A549 (cell line): ENCODE data around the gene TUBB1. TPM values are rescaled to one million over a fixed set of nuclear protein-coding genes. Genes with fewer than 3 reads are reported as not detected.

Experiments used
- ATAC-seq, 2 experiments: fragments of 200-7000 bp in 1 of 2; fragments of >200 bp in 1 of 2; cut with Nextera tagmentation in 1 of 2; cut with Tn5 transposase in 1 of 2; 3 replicates each; pipeline versions ENCODE4 v1.8.0 to v1.9.1; 2018 to 2020; ENCODE audit warnings: mild to moderate bottlenecking in 1 of 2, moderate library complexity in 1 of 2
- CTCF ChIA-PET: fragments of 300-600 bp; sonication (Branson Sonifier 250); formaldehyde crosslinking; extraction: SDS; loops from one replicate; lab custom pipeline; 2021; ENCODE audit warnings: antibody characterized with exemption, inconsistent platforms; lab: Yijun Ruan, JAX
- POLR2A ChIA-PET: fragments of 350-600 bp; formaldehyde crosslinking; extraction: SDS; loops from one replicate; lab custom pipeline; 2021; ENCODE audit warnings: antibody characterized with exemption, inconsistent platforms; lab: Yijun Ruan, JAX
- DNase-seq, 2 experiments: peaks; one replicate each; pipeline versions ENCODE4 v3.0.0 to v3.0.0-alpha.2; 2011 to 2016; ENCODE audit warnings: low read depth in 1 of 2, low spot score in 1 of 2
- FAIRE-seq: peaks from 2 replicates; lab custom pipeline; 2011; peaks lifted over from hg19 to GRCh38; lab: Jason Lieb, UNC
- H3K27ac ChIP-seq, 2 experiments: fragments of >200 bp; sonication (Bioruptor Twin); formaldehyde crosslinking; 3 replicates each; pipeline ENCODE4 v1.5.1; 2016 to 2017
- H3K4me1 ChIP-seq: fragments of >200 bp; sonication (Bioruptor Twin); formaldehyde crosslinking; 3 replicates; pipeline ENCODE4 v1.6.1; 2016
- H3K4me2 ChIP-seq: fragments of >200 bp; sonication (Bioruptor Twin); formaldehyde crosslinking; 3 replicates; pipeline ENCODE4 v1.6.1; 2016
- H3K4me3 ChIP-seq: fragments of >200 bp; sonication (Bioruptor Twin); formaldehyde crosslinking; 3 replicates; pipeline ENCODE4 v1.5.1; 2016
- H3K9me3 ChIP-seq: fragments of >200 bp; sonication (Bioruptor Twin); formaldehyde crosslinking; 3 replicates; pipeline ENCODE4 v1.6.1; 2016
- CBX2 ChIP-seq: fragments of 200-600 bp; sonication (generic); IDR thresholded peaks from 2 replicates; pipeline ENCODE4 v1.6.1; 2016; ENCODE audit warnings: low read depth, mild to moderate bottlenecking, borderline replicate concordance
- ELK1 ChIP-seq: fragments of 150-350 bp; IDR thresholded peaks from 2 replicates; pipeline ENCODE4 v1.6.1; 2014; ENCODE audit warnings: low read depth, mild to moderate bottlenecking, low read length
- FOSB ChIP-seq: fragments of 250-450 bp; sonication (Bioruptor Pico); IDR thresholded peaks from 2 replicates; pipeline ENCODE4 v1.5.0; 2020; ENCODE audit warnings: mild to moderate bottlenecking, moderate library complexity
- HDAC2 ChIP-seq: fragments of 200-600 bp; sonication (generic); IDR thresholded peaks from 2 replicates; pipeline ENCODE4 v1.6.1; 2016
- HMGXB4 ChIP-seq: fragments of 250-450 bp; sonication (Bioruptor Pico); IDR thresholded peaks from 2 replicates; pipeline ENCODE4 v1.5.0; 2021; ENCODE audit warnings: mild to moderate bottlenecking, moderate library complexity, borderline replicate concordance
- HOXA7 ChIP-seq: fragments of 250-450 bp; sonication (Bioruptor Pico); IDR thresholded peaks from 2 replicates; pipeline ENCODE4 v1.5.0; 2020; ENCODE audit warnings: mild to moderate bottlenecking, moderate library complexity
- NFE2L2 ChIP-seq: fragments of 150-350 bp; conservative IDR thresholded peaks from 2 replicates; pipeline ENCODE4 v1.6.1; 2014; ENCODE audit warnings: low read length
- NPAS2 ChIP-seq: fragments of 250-450 bp; sonication (Bioruptor Pico); IDR thresholded peaks from 2 replicates; pipeline ENCODE4 v1.8.0; 2022; ENCODE audit warnings: mild to moderate bottlenecking, moderate library complexity, borderline replicate concordance
- PHF8 ChIP-seq: fragments of 200-600 bp; sonication (generic); IDR thresholded peaks from 2 replicates; pipeline ENCODE4 v1.6.1; 2016; ENCODE audit warnings: low read depth, mild to moderate bottlenecking, antibody characterized with exemption, moderate library complexity, borderline replicate concordance
- POLR2AphosphoS2 ChIP-seq: conservative IDR thresholded peaks from 2 replicates; pipeline ENCODE4 v1.6.1; 2012; ENCODE audit warnings: low read length, improper control_type of control experiment, inconsistent platforms
- RCOR1 ChIP-seq: fragments of 150-350 bp; IDR thresholded peaks from 2 replicates; pipeline ENCODE4 v1.6.1; 2014; ENCODE audit warnings: antibody characterized with exemption, low read length, low read depth
- RFX5 ChIP-seq: fragments of 450-650 bp; IDR thresholded peaks from 2 replicates; pipeline ENCODE4 v1.7.1; 2014; ENCODE audit warnings: antibody characterized with exemption, mild to moderate bottlenecking, moderate library complexity
- RNF2 ChIP-seq: fragments of 200-600 bp; sonication (generic); IDR thresholded peaks from 2 replicates; pipeline ENCODE4 v1.6.1; 2016; ENCODE audit warnings: low read depth, mild to moderate bottlenecking, antibody characterized with exemption, moderate library complexity, borderline replicate concordance
- TP53 ChIP-seq: fragments of 250-450 bp; sonication (Bioruptor Pico); IDR thresholded peaks from 2 replicates; pipeline ENCODE4 v1.5.0; 2021; ENCODE audit warnings: mild to moderate bottlenecking, moderate library complexity
- ZFP36 ChIP-seq: fragments of 450-650 bp; IDR thresholded peaks from 2 replicates; pipeline ENCODE4 v1.6.1; 2014; ENCODE audit warnings: borderline replicate concordance; ENCODE audit not compliant: partially characterized antibody
- ZNF302 ChIP-seq: fragments of 250-450 bp; sonication (Bioruptor Pico); IDR thresholded peaks from 2 replicates; pipeline ENCODE4 v1.9.0; 2021; ENCODE audit warnings: inconsistent platforms, mild to moderate bottlenecking, moderate library complexity
- ZSCAN20 ChIP-seq: fragments of 250-450 bp; sonication (Bioruptor Pico); IDR thresholded peaks from 2 replicates; pipeline ENCODE4 v1.8.0; 2022; ENCODE audit warnings: mild to moderate bottlenecking, moderate library complexity
- WGBS: methylation state at CpG from one replicate; pipeline ENCODE4 v1.1.6; 2017; ENCODE audit errors: missing lambda C conversion rate; 5-methylcytosine and 5-hydroxymethylcytosine counted together
- polyA plus RNA-seq, 4 experiments: library from polyadenylated mRNA; depleted of rRNA in 3 of 4; stranded (reverse); fragments of >200 nt; fragmentation: RNase III in 1 of 4; extraction: RNeasy Plus Mini Kit Qiagen cat#74134 plus additional on column Dnase treatment in 1 of 4; gene quantifications; 2 replicates in 3 of 4; 3 replicates in 1 of 4; pipeline ENCODE4 v1.2.3, GENCODE V29; 2011 to 2017

The TUBB1 gene
- polyA plus RNA-seq, 2 of the 4 experiments (the other 2 are of a cell fraction), result 0.03 TPM; not detected in 1

- WGBS, result 72% methylated on average over 3 of the region's 4 CpGs
- no peak overlapping the region for H3K27ac ChIP-seq
- DNase-seq (no peak), ATAC-seq (no peak), FAIRE-seq (no peak)
- no peak overlapping the region for H3K4me2 ChIP-seq
- H3K4me1 ChIP-seq, result peaks cover 21% of the 10 kb centered on the region
- TF ChIP-seq ZNF302 (CRISPR knock-in tag) (no peak), NPAS2 (CRISPR knock-in tag) (no peak), FOSB (CRISPR knock-in tag) (no peak), RNF2 (no peak), HMGXB4 (CRISPR knock-in tag) (no peak)
- no peaks in the 10 kb centered on the region for H3K9me3 ChIP-seq
- no peak overlapping the region for H3K4me3 ChIP-seq
- ChIA-PET POLR2A (no interaction called here), CTCF (no interaction called here)
Measured at GRCh38 chr20:59004493-59004762, 14.8 kb upstream of the TUBB1 start.

- 90% methylated on average over 15 of the region's 17 CpGs for WGBS
- Histone ChIP-seq H3K4me1 (peaks cover 21% of the 10 kb centered on the region), H3K4me2 (peak overlapping the region; percentile 76), H3K27ac (peak overlapping the region in 1 of 2 experiments; percentile 98; a peak in 1 of 6 replicates), H3K4me3 (no peak overlapping the region), H3K9me3 (no peaks in the 10 kb centered on the region)
- ChIA-PET POLR2A (interaction anchor here (1.6 kb wide), 1 partner anchor 28 kb away, joined by 7 read pairs; the partner anchor contains the start of gene ATP5F1E), CTCF (no interaction called here)
- DNase-seq (no peak), ATAC-seq (no peak), FAIRE-seq (no peak)
- TF ChIP-seq ZFP36, result peak; percentile 34
- no peak for TF ChIP-seq HOXA7
Measured at GRCh38 chr20:59004763-59005522, 14.3 kb upstream of the TUBB1 start.

DNA sequence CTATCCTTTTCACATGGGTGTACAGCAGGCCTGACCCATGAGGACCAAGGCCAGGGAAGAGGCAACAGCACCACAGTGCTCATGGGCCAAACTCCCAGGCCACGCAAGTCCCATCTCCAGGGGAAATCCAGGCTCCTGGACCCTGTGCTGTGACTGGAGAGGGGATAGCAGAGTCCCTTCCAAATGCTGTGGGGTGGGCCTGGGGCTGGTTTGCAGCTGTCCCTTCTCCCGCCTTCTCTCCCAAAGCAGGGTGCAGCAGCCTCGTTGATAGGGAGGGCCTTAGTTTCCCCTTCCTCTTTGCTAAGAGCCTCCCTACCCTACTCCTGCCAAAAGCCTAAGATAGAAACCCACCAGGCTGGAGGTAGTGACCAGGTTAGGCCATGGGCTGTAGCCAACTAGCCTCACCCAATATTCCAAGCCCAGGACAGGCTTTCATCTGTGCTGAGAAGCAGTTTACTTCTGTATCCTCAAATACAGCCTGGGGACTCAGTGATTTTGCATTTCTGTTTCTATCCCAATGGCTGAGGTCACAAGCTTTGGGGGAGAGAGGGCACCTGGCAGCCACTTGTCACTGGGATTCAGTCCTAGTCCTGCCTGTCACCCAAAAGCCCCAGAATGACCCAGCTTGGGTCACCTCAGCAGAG lies 13.6 kb upstream of the TUBB1 start:
- TF ChIP-seq NPAS2 (CRISPR knock-in tag) (no peak), HOXA7 (no peak), ELK1 (no peak), HDAC2 (no peak), RCOR1 (no peak), RNF2 (no peak), ZFP36 (no peak), RFX5 (no peak), ZNF302 (CRISPR knock-in tag) (no peak), ZSCAN20 (CRISPR knock-in tag) (no peak), POLR2AphosphoS2 (no peak), PHF8 (no peak), CBX2 (no peak), TP53 (no peak), NFE2L2 (no peak)
- Histone ChIP-seq H3K4me3 (peak overlapping the region; percentile 99), H3K4me2 (peak overlapping the region; percentile 76), H3K4me1 (peaks cover 21% of the 10 kb centered on the region), H3K9me3 (no peaks in the 10 kb centered on the region), H3K27ac (peak overlapping the region; percentile 75 to 98; a peak in 5 of 6 replicates)
- WGBS, result 80% methylated on average over 2 of the region's 3 CpGs
- no peak for DNase-seq
- POLR2A ChIA-PET, result interaction anchor here (1.6 kb wide), 1 partner anchor 27 kb away, joined by 7 read pairs; the partner anchor contains the start of gene ATP5F1E
- CTCF ChIA-PET, result interaction anchor here (0.9 kb wide), 1 partner anchor 17 kb away, joined by 3 read pairs; no protein-coding TSS in a partner anchor
- FAIRE-seq, result no peak
- no peak for ATAC-seq
